ENCODE results near the gene MTCL1. TPM values are rescaled to one million over a fixed set of nuclear protein-coding genes. Genes with fewer than 3 reads are reported as not detected.

The MTCL1 gene
- total RNA-seq, 2 donors from 2014 or later: 11.2 to 73.1 TPM

DNA sequence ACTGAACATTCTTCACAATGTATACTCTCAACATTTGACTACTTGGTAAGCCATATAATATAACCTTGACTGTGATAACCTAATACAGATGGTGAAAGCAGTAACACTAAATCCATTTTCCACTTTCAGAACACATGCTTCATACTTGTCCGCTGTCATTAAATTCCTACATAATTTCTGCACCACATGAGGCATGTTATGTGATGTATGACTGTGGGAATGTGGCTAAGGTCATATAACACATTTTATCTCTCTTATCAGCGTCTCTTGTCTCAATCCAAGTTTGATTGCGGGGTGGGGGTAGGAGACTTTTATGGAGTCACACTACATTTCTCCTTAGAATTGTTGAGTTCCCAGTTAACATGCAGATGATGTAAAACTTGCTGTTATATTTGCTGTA, 110.9 kb downstream of the MTCL1 start:
- 90% methylated on average over 3 of the region's 3 CpGs for WGBS
- Histone ChIP-seq H3K9me3 (no peaks in the 10 kb centered on the region), H3K4me3 (no peak overlapping the region), H3K36me3 (no peaks in the 10 kb centered on the region), H3K27ac (no peak overlapping the region), H3K27me3 (replicated peaks; ENCODE audit: insufficient read depth) (no peaks in the 10 kb centered on the region), H3K4me1 (replicated peaks) (no peaks in the 10 kb centered on the region)
- no peak for DNase-seq (ENCODE audit: low spot score)
- intact Hi-C loops (cut with DNase I): no loop called here
- no peak for TF ChIP-seq POLR2AphosphoS5 (IDR thresholded peaks at IDR 0.05)
- TF ChIP-seq, protein P1, sequence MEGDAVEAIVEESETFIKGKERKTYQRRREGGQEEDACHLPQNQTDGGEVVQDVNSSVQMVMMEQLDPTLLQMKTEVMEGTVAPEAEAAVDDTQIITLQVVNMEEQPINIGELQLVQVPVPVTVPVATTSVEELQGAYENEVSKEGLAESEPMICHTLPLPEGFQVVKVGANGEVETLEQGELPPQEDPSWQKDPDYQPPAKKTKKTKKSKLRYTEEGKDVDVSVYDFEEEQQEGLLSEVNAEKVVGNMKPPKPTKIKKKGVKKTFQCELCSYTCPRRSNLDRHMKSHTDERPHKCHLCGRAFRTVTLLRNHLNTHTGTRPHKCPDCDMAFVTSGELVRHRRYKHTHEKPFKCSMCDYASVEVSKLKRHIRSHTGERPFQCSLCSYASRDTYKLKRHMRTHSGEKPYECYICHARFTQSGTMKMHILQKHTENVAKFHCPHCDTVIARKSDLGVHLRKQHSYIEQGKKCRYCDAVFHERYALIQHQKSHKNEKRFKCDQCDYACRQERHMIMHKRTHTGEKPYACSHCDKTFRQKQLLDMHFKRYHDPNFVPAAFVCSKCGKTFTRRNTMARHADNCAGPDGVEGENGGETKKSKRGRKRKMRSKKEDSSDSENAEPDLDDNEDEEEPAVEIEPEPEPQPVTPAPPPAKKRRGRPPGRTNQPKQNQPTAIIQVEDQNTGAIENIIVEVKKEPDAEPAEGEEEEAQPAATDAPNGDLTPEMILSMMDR (IDR thresholded peaks at IDR 0.05): no peak
- no peak for TF ChIP-seq POLR2A (IDR thresholded peaks at IDR 0.05)

DNA sequence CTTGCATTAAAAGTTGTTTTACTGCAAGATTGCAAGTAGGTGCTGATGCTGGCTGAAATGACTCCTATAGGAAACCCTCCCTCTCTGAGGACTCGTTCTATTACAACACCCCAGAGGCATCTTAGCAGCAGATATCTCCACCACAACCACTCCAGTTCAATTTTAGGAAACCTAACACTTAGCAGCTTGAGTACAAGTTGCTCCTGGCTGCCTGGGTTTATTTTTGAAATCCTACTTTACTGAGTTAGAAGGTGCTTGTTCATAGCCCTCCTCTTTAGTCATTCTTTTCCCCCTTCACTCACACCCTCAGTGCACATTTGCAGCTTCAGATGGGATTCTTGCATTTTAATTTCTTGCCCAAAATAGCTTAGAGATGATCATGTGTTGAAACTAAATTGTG, 111.5 kb downstream of the MTCL1 start:
- intact Hi-C loops (cut with DNase I): no loop called here
- no peaks in the 10 kb centered on the region for H3K36me3 ChIP-seq
- H3K4me3 ChIP-seq: no peak overlapping the region
- H3K4me1 ChIP-seq (replicated peaks): no peaks in the 10 kb centered on the region
- no peaks in the 10 kb centered on the region for H3K9me3 ChIP-seq
- H3K27ac ChIP-seq: no peak overlapping the region
- TF ChIP-seq, protein P1 (IDR thresholded peaks at IDR 0.05): no peak
- TF ChIP-seq POLR2AphosphoS5 (IDR thresholded peaks at IDR 0.05) (no peak), POLR2A (IDR thresholded peaks at IDR 0.05) (no peak)
- 11% methylated on average over 1 of the region's 1 CpG for WGBS
- DNase-seq (ENCODE audit: low spot score): no peak
- no peaks in the 10 kb centered on the region for H3K27me3 ChIP-seq (replicated peaks; ENCODE audit: insufficient read depth)

DNA sequence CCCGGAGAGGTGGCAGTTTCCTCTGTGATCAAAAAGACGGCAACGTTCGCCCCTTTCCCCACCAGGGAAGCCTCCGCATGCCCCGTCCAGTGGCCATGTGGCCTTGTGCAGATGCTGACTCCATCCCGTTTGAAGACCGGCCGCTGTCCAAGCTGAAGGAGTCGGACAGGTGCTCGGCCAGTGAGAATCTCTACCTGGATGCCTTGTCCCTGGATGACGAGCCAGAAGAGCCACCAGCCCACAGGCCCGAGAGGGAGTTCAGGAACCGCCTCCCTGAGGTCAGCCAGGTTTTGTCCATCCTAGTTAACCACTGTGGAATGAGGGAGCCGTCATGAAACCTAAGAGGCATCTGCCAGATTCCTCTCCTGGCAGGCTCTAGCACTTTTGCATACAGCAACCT, 113.6 kb downstream of the MTCL1 start:
- no peaks in the 10 kb centered on the region for H3K4me1 ChIP-seq (replicated peaks)
- no peaks in the 10 kb centered on the region for H3K9me3 ChIP-seq
- WGBS: 93% methylated on average over 15 of the region's 15 CpGs
- DNase-seq (ENCODE audit: low spot score): no peak
- H3K27ac ChIP-seq: no peak overlapping the region
- intact Hi-C loops (cut with DNase I): no loop called here
- no peak overlapping the region for H3K4me3 ChIP-seq
- no peaks in the 10 kb centered on the region for H3K36me3 ChIP-seq
- H3K27me3 ChIP-seq (replicated peaks; ENCODE audit: insufficient read depth): no peaks in the 10 kb centered on the region
- no peak for TF ChIP-seq POLR2A (IDR thresholded peaks at IDR 0.05)
- TF ChIP-seq, protein P1 (IDR thresholded peaks at IDR 0.05): no peak
- no peak for TF ChIP-seq POLR2AphosphoS5 (IDR thresholded peaks at IDR 0.05)

DNA sequence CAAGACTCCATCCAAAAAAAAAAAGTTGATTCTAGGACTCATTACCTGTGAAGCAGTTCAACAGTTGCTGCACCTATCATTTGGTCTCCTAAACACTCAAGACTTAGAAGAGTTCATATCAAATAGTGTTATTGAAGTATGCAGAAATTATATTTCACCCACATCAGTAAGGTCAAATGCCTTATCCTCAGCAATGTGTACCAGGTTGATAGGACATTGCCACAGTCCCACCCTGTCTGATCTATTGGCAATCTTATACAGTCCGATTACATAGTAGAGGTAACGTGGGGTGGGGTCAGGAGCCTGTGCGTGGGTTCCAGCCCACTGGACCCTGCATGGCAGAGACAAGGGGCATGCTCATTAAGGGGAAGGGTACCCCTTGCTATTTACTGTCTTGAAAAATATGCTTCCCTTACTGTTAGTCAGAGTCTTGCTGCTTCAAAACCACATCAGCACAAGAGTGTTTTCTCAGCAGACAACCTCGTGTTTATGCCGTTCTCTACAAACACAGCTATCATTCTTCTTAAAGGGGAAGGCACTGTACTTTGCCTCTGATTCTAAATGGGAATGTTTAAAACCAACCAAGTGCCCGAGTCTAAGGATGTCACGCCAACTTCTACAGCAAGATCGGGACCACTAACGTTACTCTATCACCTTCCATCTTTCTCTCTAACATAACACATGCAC, 115.2 kb downstream of the MTCL1 start:
- no peak for DNase-seq (ENCODE audit: low spot score)
- no peak for TF ChIP-seq POLR2AphosphoS5 (IDR thresholded peaks at IDR 0.05)
- TF ChIP-seq, protein P1 (IDR thresholded peaks at IDR 0.05): no peak
- no peak for TF ChIP-seq POLR2A (IDR thresholded peaks at IDR 0.05)
- Histone ChIP-seq H3K9me3 (no peaks in the 10 kb centered on the region), H3K4me1 (replicated peaks) (no peaks in the 10 kb centered on the region), H3K36me3 (no peaks in the 10 kb centered on the region), H3K27ac (no peak overlapping the region), H3K27me3 (replicated peaks; ENCODE audit: insufficient read depth) (no peaks in the 10 kb centered on the region), H3K4me3 (no peak overlapping the region)
- intact Hi-C loops (cut with DNase I): no loop called here
- WGBS: 82% methylated on average over 9 of the region's 9 CpGs

DNA sequence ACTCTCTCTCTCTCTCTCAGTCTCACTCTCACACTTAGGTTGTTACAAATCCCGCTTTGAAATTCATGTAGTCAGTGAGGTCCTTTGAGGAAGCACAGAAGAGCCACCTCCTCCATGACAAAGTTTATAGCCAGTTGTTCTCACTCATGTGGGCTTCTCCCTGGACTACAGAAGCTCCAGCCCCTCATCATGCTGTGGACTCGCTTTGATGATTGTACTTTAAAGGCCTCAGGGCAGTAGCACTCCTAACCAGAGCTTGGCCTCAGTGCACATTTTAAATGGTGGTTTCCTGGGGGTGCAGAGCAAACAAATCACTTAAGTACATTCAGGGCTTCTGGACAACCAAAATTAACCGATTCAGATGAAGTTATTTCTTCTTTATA, 115.7 kb downstream of the MTCL1 start:
- no peaks in the 10 kb centered on the region for H3K27me3 ChIP-seq (replicated peaks; ENCODE audit: insufficient read depth)
- no peak for DNase-seq (ENCODE audit: low spot score)
- H3K9me3 ChIP-seq: no peaks in the 10 kb centered on the region
- H3K4me1 ChIP-seq (replicated peaks): no peaks in the 10 kb centered on the region
- H3K27ac ChIP-seq: no peak overlapping the region
- no peaks in the 10 kb centered on the region for H3K36me3 ChIP-seq
- H3K4me3 ChIP-seq: no peak overlapping the region
- intact Hi-C loops (cut with DNase I): no loop called here
- 69% methylated on average over 3 of the region's 3 CpGs for whole genome bisulfite sequencing
- TF ChIP-seq POLR2AphosphoS5 (IDR thresholded peaks at IDR 0.05) (no peak), POLR2A (IDR thresholded peaks at IDR 0.05) (no peak)
- TF ChIP-seq, protein P1 (IDR thresholded peaks at IDR 0.05): no peak
